ENCODE measurements around the gene YAP1. TPM values are rescaled to one million over a fixed set of nuclear protein-coding genes. Genes with fewer than 3 reads are reported as not detected.

YAP1 gene
- total RNA-seq, 1 experiment from 2014 or later: 158 TPM

- ChIA-PET POLR2A (interaction anchor here (0.6 to 4.2 kb wide), 5 partner anchors 8 to 234 kb away, joined by 3 to 21 read pairs (median 5); no protein-coding TSS in a partner anchor), CTCF (interaction anchor here (0.8 kb wide), 1 partner anchor 12 kb away, joined by 3 read pairs; no protein-coding TSS in a partner anchor)
- TF ChIP-seq CTCF (IDR thresholded peaks at IDR 0.05; ENCODE audit: unreplicated experiment): no peak
- Mint-ChIP-seq H3K9me3 (ENCODE audit: unreplicated experiment) (no peaks in the 10 kb centered on the region), H3K36me3 (ENCODE audit: insufficient read depth, unreplicated experiment) (peaks cover 48% of the 10 kb centered on the region), H3K4me1 (ENCODE audit: insufficient read depth, unreplicated experiment) (peaks cover 7% of the 10 kb centered on the region), H3K27ac (ENCODE audit: low read depth, unreplicated experiment) (no peak overlapping the region), H3K4me3 (ENCODE audit: unreplicated experiment) (no peak overlapping the region), H3K27me3 (ENCODE audit: insufficient read depth, unreplicated experiment) (no peaks in the 10 kb centered on the region)
- no TSS peak for BruUV-seq (replicated peaks)
- intact Hi-C loops (cut with micrococcal nuclease): no loop called here
- DNase-seq (ENCODE audit: unreplicated experiment): no peak
Measured at GRCh38 chr11:102238391-102238821, 128.2 kb downstream of the YAP1 start.

GRCh38 chr11:102239448-102239847 is 129.2 kb downstream of the YAP1 start:
- Mint-ChIP-seq H3K27ac (ENCODE audit: low read depth, unreplicated experiment) (no peak overlapping the region), H3K9me3 (ENCODE audit: unreplicated experiment) (no peaks in the 10 kb centered on the region), H3K27me3 (ENCODE audit: insufficient read depth, unreplicated experiment) (no peaks in the 10 kb centered on the region), H3K4me3 (ENCODE audit: unreplicated experiment) (no peak overlapping the region), H3K36me3 (ENCODE audit: insufficient read depth, unreplicated experiment) (peaks cover 38% of the 10 kb centered on the region), H3K4me1 (ENCODE audit: insufficient read depth, unreplicated experiment) (peaks cover 7% of the 10 kb centered on the region)
- intact Hi-C loops (cut with micrococcal nuclease): no loop called here
- POLR2A ChIA-PET: interaction anchor here (1.2 to 1.6 kb wide), 2 partner anchors 13 kb away, joined by 5 to 7 read pairs; no protein-coding TSS in a partner anchor
- BruUV-seq (replicated peaks): no TSS peak
- no peak for TF ChIP-seq CTCF (IDR thresholded peaks at IDR 0.05; ENCODE audit: unreplicated experiment)
- CTCF ChIA-PET: no interaction called here
- DNase-seq (ENCODE audit: unreplicated experiment): no peak

DNA sequence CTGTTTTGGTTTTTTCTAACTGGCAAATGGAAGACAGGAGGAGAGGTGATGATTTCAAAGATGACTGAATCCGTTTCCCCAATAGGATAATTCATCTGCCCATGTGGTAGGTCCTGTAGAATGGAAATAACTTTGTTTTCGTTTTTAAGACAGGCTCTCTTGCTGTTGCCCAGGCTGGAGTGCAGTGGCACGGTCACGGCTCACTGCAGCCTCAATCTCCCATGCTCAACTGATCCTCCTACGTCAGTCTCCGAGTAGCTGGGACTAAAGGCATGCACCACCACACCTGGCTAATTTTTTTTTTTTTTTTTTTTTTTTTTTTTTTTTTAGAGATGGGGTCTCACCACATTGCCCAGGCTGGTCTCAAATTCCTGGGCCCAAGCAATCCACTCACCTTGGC is 129.7 kb downstream of the YAP1 start:
- DNase-seq (ENCODE audit: unreplicated experiment): no peak
- ChIA-PET POLR2A (interaction anchor here (0.7 to 1.2 kb wide), 2 partner anchors 9 to 13 kb away, joined by 3 to 5 read pairs; no protein-coding TSS in a partner anchor), CTCF (no interaction called here)
- TF ChIP-seq CTCF (IDR thresholded peaks at IDR 0.05; ENCODE audit: unreplicated experiment): no peak
- H3K4me1 Mint-ChIP-seq (ENCODE audit: insufficient read depth, unreplicated experiment): peaks cover 12% of the 10 kb centered on the region
- H3K9me3 Mint-ChIP-seq (ENCODE audit: unreplicated experiment): no peaks in the 10 kb centered on the region
- BruUV-seq (replicated peaks): no TSS peak
- no peak overlapping the region for H3K27ac Mint-ChIP-seq (ENCODE audit: low read depth, unreplicated experiment)
- H3K4me3 Mint-ChIP-seq (ENCODE audit: unreplicated experiment): no peak overlapping the region
- no peaks in the 10 kb centered on the region for H3K27me3 Mint-ChIP-seq (ENCODE audit: insufficient read depth, unreplicated experiment)
- H3K36me3 Mint-ChIP-seq (ENCODE audit: insufficient read depth, unreplicated experiment): peaks cover 33% of the 10 kb centered on the region
- intact Hi-C loops (cut with micrococcal nuclease): no loop called here

DNA sequence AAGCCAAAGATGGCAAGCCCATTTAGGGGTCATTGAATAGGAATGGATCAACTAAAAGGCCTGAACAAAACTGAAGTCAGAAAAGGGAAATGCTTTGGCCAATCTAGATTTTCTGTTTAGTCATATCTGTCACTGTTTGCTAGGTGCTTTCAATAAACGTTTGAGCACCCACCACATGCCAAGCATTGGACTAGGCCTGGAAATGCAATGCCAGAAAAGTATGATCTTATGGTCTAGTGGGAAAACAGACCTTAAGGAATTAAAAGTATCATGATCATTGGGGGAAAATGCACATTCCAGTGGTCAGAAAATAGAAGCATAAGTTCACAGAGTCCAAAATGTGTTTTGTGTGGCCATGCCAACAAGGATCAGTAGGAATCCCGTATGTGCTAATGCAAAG is 130.3 kb downstream of the YAP1 start:
- H3K27ac Mint-ChIP-seq (ENCODE audit: low read depth, unreplicated experiment): peak overlapping the region; percentile 55
- H3K4me3 Mint-ChIP-seq (ENCODE audit: unreplicated experiment): no peak overlapping the region
- intact Hi-C loops (cut with micrococcal nuclease): no loop called here
- BruUV-seq (replicated peaks): no TSS peak
- POLR2A ChIA-PET: interaction anchor here (0.7 to 1.2 kb wide), 4 partner anchors 10 to 29 kb away, joined by 3 to 5 read pairs (median 4); no protein-coding TSS in a partner anchor
- DNase-seq (ENCODE audit: unreplicated experiment): no peak
- CTCF ChIA-PET: interaction anchor here (1.5 kb wide), 1 partner anchor 29 kb away, joined by 4 read pairs; no protein-coding TSS in a partner anchor
- peaks cover 16% of the 10 kb centered on the region for H3K4me1 Mint-ChIP-seq (ENCODE audit: insufficient read depth, unreplicated experiment)
- H3K27me3 Mint-ChIP-seq (ENCODE audit: insufficient read depth, unreplicated experiment): no peaks in the 10 kb centered on the region
- H3K36me3 Mint-ChIP-seq (ENCODE audit: insufficient read depth, unreplicated experiment): peaks cover 27% of the 10 kb centered on the region
- no peaks in the 10 kb centered on the region for H3K9me3 Mint-ChIP-seq (ENCODE audit: unreplicated experiment)
- no peak for TF ChIP-seq CTCF (IDR thresholded peaks at IDR 0.05; ENCODE audit: unreplicated experiment)

All from MCF 10A (cell line).